NCI-H2029 (cell line): ENCODE data around the gene GARNL3.

ENCODE experiments used
- DNase-seq: peaks from one replicate; lab custom pipeline; 2025; lab: John Stamatoyannopoulos, UW

The GARNL3 gene

GRCh38 chr9:127351182-127352166, 86.9 kb downstream of the GARNL3 start:
- no peak for DNase-seq

GRCh38 chr9:127353882-127354281, 89.3 kb downstream of the GARNL3 start:
- no peak for DNase-seq

GRCh38 chr9:127356906-127357305, 92.3 kb downstream of the GARNL3 start:
- no peak for DNase-seq

GRCh38 chr9:127358023-127358535, 93.5 kb downstream of the GARNL3 start:
- no peak for DNase-seq

- no peak for DNase-seq
Observed at GRCh38 chr9:127358770-127359169, 94.2 kb downstream of the GARNL3 start.

GRCh38 chr9:127360250-127360649, 95.7 kb downstream of the GARNL3 start:
- DNase-seq, result no peak

- no peak for DNase-seq
Observed at GRCh38 chr9:127360829-127361228, 96.3 kb downstream of the GARNL3 start.

- no peak for DNase-seq
Observed at GRCh38 chr9:127361561-127361960, 97.0 kb downstream of the GARNL3 start.

GRCh38 chr9:127362829-127363228, 98.3 kb downstream of the GARNL3 start:
- DNase-seq, result no peak

GRCh38 chr9:127365461-127365860, 100.9 kb downstream of the GARNL3 start:
- DNase-seq, result no peak

- DNase-seq, result no peak
Observed at GRCh38 chr9:127366594-127366993, 102.0 kb downstream of the GARNL3 start.

GRCh38 chr9:127368852-127369402, 104.4 kb downstream of the GARNL3 start:
- no peak for DNase-seq

- no peak for DNase-seq
Observed at GRCh38 chr9:127369428-127369827, 104.9 kb downstream of the GARNL3 start.

- DNase-seq, result no peak
Observed at GRCh38 chr9:127370147-127370579, 105.6 kb downstream of the GARNL3 start.

- no peak for DNase-seq
Observed at GRCh38 chr9:127370672-127371648, 106.4 kb downstream of the GARNL3 start.

- DNase-seq, result no peak
Observed at GRCh38 chr9:127380479-127380878, 115.9 kb downstream of the GARNL3 start.

- no peak for DNase-seq
Observed at GRCh38 chr9:127382541-127382940, 118.0 kb downstream of the GARNL3 start.

- no peak for DNase-seq
Observed at GRCh38 chr9:127384016-127384730, 119.6 kb downstream of the GARNL3 start.

- no peak for DNase-seq
Observed at GRCh38 chr9:127384901-127385300, 120.3 kb downstream of the GARNL3 start.

- DNase-seq, result no peak
Observed at GRCh38 chr9:127386249-127386648, 121.7 kb downstream of the GARNL3 start.

GRCh38 chr9:127386981-127387380, 122.4 kb downstream of the GARNL3 start:
- DNase-seq, result no peak
